ENCODE measurements around the gene EEF1AKMT1. TPM values are rescaled to one million over a fixed set of nuclear protein-coding genes. Genes with fewer than 3 reads are reported as not detected.
"Not testable (repeated sequence)": the region's sequence is repeated elsewhere in the genome, so short reads cannot be mapped to it uniquely, and the experiment has no call there.

EEF1AKMT1 gene
- total RNA-seq, 1 donor from 2014 or later, result 9.4 TPM

- no peak for TF ChIP-seq CTCF (IDR thresholded peaks at IDR 0.05)
- Mint-ChIP-seq H3K27ac (ENCODE audit: unreplicated experiment) (no peak overlapping the region), H3K4me1 (ENCODE audit: low read depth) (peaks cover 20% of the 10 kb centered on the region), H3K36me3 (ENCODE audit: low read depth) (no peaks in the 10 kb centered on the region), H3K9me3 (ENCODE audit: low read depth) (no peaks in the 10 kb centered on the region), H3K4me3 (ENCODE audit: unreplicated experiment) (no peak overlapping the region), H3K27me3 (ENCODE audit: low read depth) (no peaks in the 10 kb centered on the region)
- DNase-seq (ENCODE audit: low spot score), result no peak
These were observed 87.6 kb downstream of the EEF1AKMT1 start for GRCh38 chr13:20686167-20686566.

- H3K27me3 Mint-ChIP-seq (ENCODE audit: low read depth), result no peaks in the 10 kb centered on the region
These were observed 88.7 kb downstream of the EEF1AKMT1 start for GRCh38 chr13:20685092-20685491.

GRCh38 chr13:20684546-20684945 is 89.2 kb downstream of the EEF1AKMT1 start:
- Mint-ChIP-seq H3K36me3 (ENCODE audit: low read depth) (no peaks in the 10 kb centered on the region), H3K4me3 (ENCODE audit: unreplicated experiment) (no peak overlapping the region), H3K9me3 (ENCODE audit: low read depth) (no peaks in the 10 kb centered on the region), H3K27ac (ENCODE audit: unreplicated experiment) (no peak overlapping the region), H3K4me1 (ENCODE audit: low read depth) (peaks cover 20% of the 10 kb centered on the region), H3K27me3 (ENCODE audit: low read depth) (no peaks in the 10 kb centered on the region)
- DNase-seq (ENCODE audit: low spot score), result no peak
- TF ChIP-seq CTCF (IDR thresholded peaks at IDR 0.05), result no peak

More at GRCh38 chr13:20685092-20685491, 88.7 kb downstream of the EEF1AKMT1 start:
- TF ChIP-seq CTCF (IDR thresholded peaks at IDR 0.05), result no peak
- no peaks in the 10 kb centered on the region for H3K36me3 Mint-ChIP-seq (ENCODE audit: low read depth)
- H3K4me3 Mint-ChIP-seq (ENCODE audit: unreplicated experiment), result no peak overlapping the region
- H3K27ac Mint-ChIP-seq (ENCODE audit: unreplicated experiment), result no peak overlapping the region
- peaks cover 20% of the 10 kb centered on the region for H3K4me1 Mint-ChIP-seq (ENCODE audit: low read depth)
- no peaks in the 10 kb centered on the region for H3K9me3 Mint-ChIP-seq (ENCODE audit: low read depth)
- no peak for DNase-seq (ENCODE audit: low spot score)

- H3K27ac Mint-ChIP-seq (ENCODE audit: unreplicated experiment), result no peak overlapping the region
- no peaks in the 10 kb centered on the region for H3K9me3 Mint-ChIP-seq (ENCODE audit: low read depth)
- H3K27me3 Mint-ChIP-seq (ENCODE audit: low read depth), result no peaks in the 10 kb centered on the region
- H3K36me3 Mint-ChIP-seq (ENCODE audit: low read depth), result no peaks in the 10 kb centered on the region
- TF ChIP-seq CTCF (IDR thresholded peaks at IDR 0.05), result no peak
- DNase-seq (ENCODE audit: low spot score), result no peak
- H3K4me1 Mint-ChIP-seq (ENCODE audit: low read depth), result peaks cover 20% of the 10 kb centered on the region
- H3K4me3 Mint-ChIP-seq (ENCODE audit: unreplicated experiment), result no peak overlapping the region
These were observed 89.7 kb downstream of the EEF1AKMT1 start for GRCh38 chr13:20684041-20684440.

GRCh38 chr13:20682061-20682460 is 91.7 kb downstream of the EEF1AKMT1 start:
- no peaks in the 10 kb centered on the region for H3K27me3 Mint-ChIP-seq (ENCODE audit: low read depth)
- no peak overlapping the region for H3K27ac Mint-ChIP-seq (ENCODE audit: unreplicated experiment)
- no peak for DNase-seq (ENCODE audit: low spot score)
- peaks cover 14% of the 10 kb centered on the region for H3K4me1 Mint-ChIP-seq (ENCODE audit: low read depth)
- H3K36me3 Mint-ChIP-seq (ENCODE audit: low read depth), result no peaks in the 10 kb centered on the region
- no peak for TF ChIP-seq CTCF (IDR thresholded peaks at IDR 0.05)
- no peak overlapping the region for H3K4me3 Mint-ChIP-seq (ENCODE audit: unreplicated experiment)
- H3K9me3 Mint-ChIP-seq (ENCODE audit: low read depth), result no peaks in the 10 kb centered on the region

- H3K4me1 Mint-ChIP-seq (ENCODE audit: low read depth); DNase-seq (ENCODE audit: low spot score); H3K27me3 Mint-ChIP-seq (ENCODE audit: low read depth); H3K36me3 Mint-ChIP-seq (ENCODE audit: low read depth); H3K4me3 Mint-ChIP-seq (ENCODE audit: unreplicated experiment); H3K9me3 Mint-ChIP-seq (ENCODE audit: low read depth); H3K27ac Mint-ChIP-seq (ENCODE audit: unreplicated experiment): not testable (repeated sequence)
These were observed 92.3 kb downstream of the EEF1AKMT1 start for GRCh38 chr13:20681481-20681880.
